Left colon (tissue), 2 donors: ENCODE results near the gene SEMA6A. TPM values are rescaled to one million over a fixed set of nuclear protein-coding genes. Genes with fewer than 3 reads are reported as not detected.

Source experiments
- ATAC-seq: fragments of 200-7000 bp; cut with Tn5 transposase; one replicate; pipeline ENCODE4 v1.9.1; 2020; ENCODE audit warnings: mild to moderate bottlenecking, moderate library complexity
- DNase-seq, 2 donors: peaks; one replicate each; pipeline ENCODE4 v3.0.0-alpha.2; 2020
- intact Hi-C, 2 donors: fragments of 100-400 bp; cut with DNase I in 1 of 2; cut with micrococcal nuclease in 1 of 2; formaldehyde crosslinking; loops; one replicate each; pipeline versions ENCODE4 v1.11.2 to v1.14.0; 2022; cut with DNase I, micrococcal nuclease
- total RNA-seq, 2 donors: library from RNA; stranded (reverse); fragmentation: NEBNext Ultra II Directional; extraction: Animal tissue kit (Norgen Biotek cat#: 25700); gene quantifications; one replicate each; pipeline ENCODE4 v1.2.1, GENCODE V29; 2021
- donor health status: DM: no; HTN: no; CAD: no.
- donor health status: DM: yes; HTN: yes; CAD: no.

Gene SEMA6A
- total RNA-seq, 2 donors from 2014 or later, result 100 to 103 TPM

DNA sequence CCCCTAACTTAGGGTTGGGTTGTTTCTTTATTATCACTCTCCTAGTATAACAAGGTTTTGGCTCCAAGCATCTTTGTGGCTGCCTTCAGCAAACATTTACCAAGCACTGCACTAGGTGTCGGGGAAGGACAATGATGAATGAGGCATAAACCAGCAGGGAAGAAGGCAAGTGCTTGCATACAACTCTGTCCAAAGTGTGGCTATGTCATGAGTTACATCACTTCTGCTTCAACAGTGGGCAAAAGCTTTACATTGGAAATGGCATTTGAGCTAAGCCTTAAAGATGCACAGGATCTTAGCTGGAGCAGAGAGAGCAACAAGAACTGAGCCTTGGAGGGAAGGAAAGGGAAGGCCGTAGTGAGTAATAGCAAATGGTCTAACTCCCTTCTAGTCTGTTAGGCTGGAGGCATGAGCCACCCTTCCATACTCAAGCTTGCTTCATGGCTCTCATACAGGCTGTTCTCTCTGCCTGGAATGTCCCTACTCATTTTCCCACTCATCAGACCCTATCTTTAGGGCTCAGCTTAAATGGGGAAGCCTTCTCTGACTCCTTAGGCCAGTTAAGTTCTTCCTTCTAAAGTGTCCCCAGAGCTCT, 121.8 kb downstream of the SEMA6A start:
- ATAC-seq (peak; percentile 38), DNase-seq (no peak)
- intact Hi-C loops, result no loop called here

DNA sequence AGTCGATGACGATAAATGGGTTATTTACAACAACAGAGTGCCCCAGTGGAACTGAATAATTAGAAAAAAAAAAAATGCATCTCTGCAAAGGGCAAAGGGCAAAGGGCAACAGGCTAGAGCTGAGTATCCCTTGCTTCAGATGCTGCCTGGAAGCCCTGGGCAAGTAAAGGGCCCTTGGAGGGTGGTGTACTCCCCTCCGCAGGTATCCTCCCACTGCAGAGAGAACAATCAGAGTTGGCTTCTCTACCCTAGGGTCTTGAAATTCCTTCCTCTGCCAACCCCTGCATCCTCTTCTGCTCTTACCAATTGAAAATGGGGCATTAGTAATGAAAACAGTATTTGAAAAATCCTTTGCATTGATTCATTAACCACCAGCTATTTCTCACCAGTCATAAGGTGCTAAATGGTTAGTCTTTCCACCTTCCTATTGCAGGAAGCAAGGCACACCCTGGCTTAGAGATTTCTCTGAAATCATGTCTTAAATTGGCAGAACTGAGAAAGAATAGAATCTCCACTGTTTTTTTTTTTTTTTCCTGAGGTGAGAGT, 122.6 kb downstream of the SEMA6A start:
- intact Hi-C loops, result no loop called here
- DNase-seq (no peak), ATAC-seq (no peak)

- DNase-seq, result no peak
- intact Hi-C loops, result no loop called here
- ATAC-seq, result no peak
Observed at GRCh38 chr5:116451066-116451465, 123.6 kb downstream of the SEMA6A start.

DNA sequence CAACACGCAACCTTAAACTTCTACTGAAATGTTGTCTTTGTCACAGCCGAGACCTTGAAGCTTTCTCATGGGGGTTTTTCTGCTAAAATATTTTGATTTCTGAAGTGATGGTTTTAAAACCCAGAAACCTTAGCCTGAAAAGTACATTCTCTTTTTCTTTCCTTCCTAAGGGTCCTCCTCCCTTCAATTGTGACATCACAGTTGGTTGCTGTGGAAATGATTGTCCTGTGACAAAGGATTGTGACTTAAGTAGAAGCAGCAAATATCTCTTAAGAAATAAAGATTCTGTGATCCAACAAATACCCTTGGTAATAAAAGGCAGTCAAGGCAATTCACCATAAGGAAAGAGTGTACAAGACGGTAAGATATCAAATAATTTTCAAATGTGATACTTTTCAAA, 125.2 kb downstream of the SEMA6A start:
- no peak for ATAC-seq
- intact Hi-C loops, result no loop called here
- DNase-seq, result no peak

DNA sequence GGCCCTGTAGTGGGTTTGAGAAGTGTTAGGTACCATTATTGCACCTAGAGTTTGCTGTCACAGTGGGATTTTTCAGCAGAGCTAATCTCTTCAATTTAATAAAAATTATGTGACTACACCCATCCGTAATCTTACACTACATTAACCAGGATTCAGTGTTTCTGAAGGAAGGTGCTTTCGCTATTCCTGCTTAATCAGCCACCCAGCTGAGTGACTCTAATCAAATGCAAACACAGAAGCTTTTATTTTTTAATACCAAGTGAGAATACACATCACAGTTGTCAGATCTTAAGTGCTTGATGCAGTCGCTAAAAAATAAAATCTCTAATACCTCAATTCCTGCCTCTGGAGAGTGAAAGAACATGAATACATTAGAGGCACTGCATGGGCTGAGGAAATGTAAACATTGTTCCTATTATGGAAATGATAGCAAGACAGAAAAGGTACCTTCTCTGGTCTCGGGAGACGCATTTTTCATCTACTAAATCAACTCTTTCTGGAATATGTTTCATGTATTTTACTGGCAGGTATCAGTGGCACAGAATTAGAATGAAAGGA, 125.7 kb downstream of the SEMA6A start:
- intact Hi-C loops, result no loop called here
- DNase-seq, result no peak
- no peak for ATAC-seq

DNA sequence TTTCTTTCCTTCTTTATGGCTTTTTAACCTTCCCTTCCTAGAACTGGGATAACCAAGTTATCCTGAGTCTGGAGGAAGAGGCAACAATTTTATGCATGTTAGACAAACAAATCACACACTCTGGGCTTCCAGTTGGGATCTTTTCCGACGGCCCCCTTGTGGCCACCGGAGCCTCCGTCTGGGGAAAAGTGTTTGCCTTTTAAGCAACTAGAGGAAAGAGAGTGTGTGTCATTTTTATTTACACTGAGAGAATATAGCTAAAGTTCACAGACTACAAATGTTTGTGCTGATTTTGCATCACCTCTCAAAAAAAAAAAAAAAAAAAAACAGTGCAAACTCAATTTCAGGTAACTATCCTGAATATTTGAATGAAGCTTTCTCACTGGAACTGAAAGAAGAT, 126.2 kb downstream of the SEMA6A start:
- DNase-seq (no peak), ATAC-seq (no peak)
- intact Hi-C loops, result no loop called here

- no peak for ATAC-seq
- intact Hi-C loops, result no loop called here
- DNase-seq, result no peak
Observed at GRCh38 chr5:116446356-116447005, 128.1 kb downstream of the SEMA6A start.

GRCh38 chr5:116445311-116445710, 129.3 kb downstream of the SEMA6A start:
- ATAC-seq (no peak), DNase-seq (no peak)
- intact Hi-C loops, result no loop called here

DNA sequence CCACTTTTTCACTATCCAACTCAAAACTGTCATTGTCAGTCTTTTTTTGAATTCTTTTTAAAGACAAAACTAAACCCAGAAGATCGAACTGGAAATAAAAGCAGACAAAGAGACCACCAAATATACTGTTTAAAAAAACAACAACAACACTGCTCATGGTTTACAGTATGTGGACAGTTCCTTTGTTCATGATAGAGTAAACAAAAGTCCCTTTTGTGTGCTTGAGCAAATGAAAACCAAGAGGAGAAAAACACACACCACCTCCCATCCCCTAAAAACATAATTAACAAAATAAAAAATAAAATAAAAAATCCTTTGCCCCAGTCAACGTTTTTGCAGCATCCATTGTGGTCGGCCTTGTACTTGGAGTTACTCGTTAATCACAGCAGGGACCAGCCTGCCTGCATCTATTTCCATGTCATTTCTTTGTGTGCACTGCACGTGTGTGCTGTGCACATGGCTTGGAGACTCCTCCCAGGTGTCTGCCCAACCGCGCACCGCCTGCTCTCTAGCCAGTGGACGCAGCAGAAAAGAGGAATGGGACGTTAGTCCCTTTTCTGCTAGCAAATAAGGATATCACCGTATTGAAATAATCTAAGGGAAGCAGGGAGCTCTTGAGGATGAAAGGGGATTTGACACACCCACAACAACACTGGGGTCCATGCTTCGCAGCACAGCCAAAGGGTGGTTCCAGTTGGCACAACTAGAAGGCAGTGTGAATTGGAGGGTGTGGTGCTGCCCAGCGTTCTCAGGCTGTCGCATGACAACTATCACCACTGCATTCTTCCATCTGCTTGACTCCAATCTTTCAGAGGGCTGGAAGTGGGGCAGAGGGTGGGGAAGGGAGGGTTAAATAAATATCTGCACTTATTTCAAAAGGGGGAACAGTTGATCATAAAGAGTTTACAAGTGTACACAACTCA, 130.0 kb downstream of the SEMA6A start:
- DNase-seq, result no peak
- intact Hi-C loops, result no loop called here
- ATAC-seq, result peak; percentile 36

- DNase-seq (no peak), ATAC-seq (no peak)
- intact Hi-C loops, result no loop called here
Observed at GRCh38 chr5:116442931-116443551, 131.6 kb downstream of the SEMA6A start.

- ATAC-seq, result peak; percentile 55
Observed at GRCh38 chr5:116442095-116442534, 132.5 kb downstream of the SEMA6A start.

DNA sequence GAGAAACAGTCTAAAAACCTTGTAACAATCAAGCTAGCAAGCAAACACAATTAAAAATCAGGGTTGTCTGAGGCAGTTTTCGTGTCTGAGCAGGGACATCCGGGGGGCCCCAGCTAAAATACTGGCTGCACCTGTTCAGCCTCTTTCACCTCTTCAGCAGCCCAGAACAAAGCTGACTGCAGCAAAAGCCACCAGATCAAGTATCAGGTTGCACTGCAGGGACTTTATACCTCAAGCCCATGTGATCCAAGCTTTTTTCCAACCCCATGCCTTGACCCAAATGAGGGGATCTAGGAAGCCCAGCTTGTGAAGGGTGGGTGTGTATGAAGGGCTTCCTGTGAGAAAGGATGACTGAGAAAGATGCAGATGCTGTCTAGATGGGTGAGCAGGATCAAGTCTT, 133.4 kb downstream of the SEMA6A start:
- DNase-seq (no peak), ATAC-seq (peak; percentile 12)
- intact Hi-C loops, result no loop called here

More at GRCh38 chr5:116442095-116442534, 132.5 kb downstream of the SEMA6A start:
- intact Hi-C loops, result no loop called here
- peak in 1 of 2 donors; percentile 37 for DNase-seq

GRCh38 chr5:116440457-116441001, 134.1 kb downstream of the SEMA6A start:
- ATAC-seq, result no peak
- intact Hi-C loops, result no loop called here
- no peak for DNase-seq

- DNase-seq, result no peak
- ATAC-seq, result no peak
- intact Hi-C loops, result no loop called here
Observed at GRCh38 chr5:116439905-116440304, 134.7 kb downstream of the SEMA6A start.

DNA sequence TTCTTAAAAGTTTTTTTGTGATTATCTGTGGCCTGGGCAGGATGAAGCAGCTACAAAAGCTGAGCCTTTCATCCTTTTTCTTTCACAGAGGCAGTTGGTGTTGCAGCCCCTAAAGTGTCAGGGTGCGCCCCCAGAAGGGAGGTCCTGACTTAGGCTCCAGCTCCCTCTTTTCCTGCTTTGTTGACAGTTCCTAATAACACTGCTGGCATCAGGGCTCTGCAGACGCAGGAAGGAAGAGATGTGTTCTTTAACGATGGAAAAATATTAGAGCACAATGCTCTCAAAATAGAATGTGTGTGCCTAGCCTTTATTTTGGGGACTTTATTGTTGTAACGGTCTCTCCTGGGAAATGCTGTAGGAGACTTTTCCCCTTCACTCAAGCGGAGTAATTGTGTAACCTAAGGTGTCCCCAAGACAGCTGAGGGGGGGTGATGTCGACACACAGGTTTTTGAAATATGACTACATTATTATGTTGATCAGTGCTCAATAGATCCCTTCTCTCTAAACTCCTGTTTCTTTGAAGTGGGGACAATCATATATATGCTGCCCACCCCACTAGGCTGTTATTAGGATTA, 135.6 kb downstream of the SEMA6A start:
- intact Hi-C loops, result no loop called here
- no peak for ATAC-seq

DNA sequence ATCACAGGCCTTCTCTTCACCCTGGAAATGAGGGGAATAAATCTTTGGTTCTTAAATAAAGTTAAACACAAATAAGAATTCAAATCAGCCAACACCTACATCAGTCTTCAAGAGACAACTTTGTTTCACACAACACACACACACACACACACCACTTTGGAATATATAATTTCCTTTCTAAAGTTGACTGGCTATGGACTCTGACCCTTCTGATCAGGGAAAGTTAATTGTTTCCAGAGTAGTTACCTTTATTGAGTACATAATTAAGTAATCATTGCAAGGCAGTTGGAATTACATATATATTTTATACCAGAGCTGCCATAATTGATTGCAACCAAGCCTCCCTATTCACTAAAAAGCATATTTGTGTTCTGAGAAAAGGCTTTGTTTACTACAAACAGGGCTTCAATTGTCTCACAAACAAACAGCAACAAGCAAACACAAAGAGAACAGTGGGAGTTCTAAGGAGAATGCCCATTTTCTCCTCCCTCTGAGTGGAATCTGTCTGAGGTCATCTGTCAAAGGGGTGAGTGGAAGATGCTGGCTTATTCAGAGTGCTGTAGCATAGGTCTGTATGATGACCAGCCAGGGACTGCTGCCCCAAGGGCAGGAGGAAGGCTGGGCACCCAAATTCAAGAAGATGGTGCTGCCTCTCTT, 136.6 kb downstream of the SEMA6A start:
- no peak for DNase-seq
- peak; percentile 71 for ATAC-seq
- intact Hi-C loops, result no loop called here

More for the DNA sequence above, 135.6 kb downstream of the SEMA6A start:
- no peak for DNase-seq

DNA sequence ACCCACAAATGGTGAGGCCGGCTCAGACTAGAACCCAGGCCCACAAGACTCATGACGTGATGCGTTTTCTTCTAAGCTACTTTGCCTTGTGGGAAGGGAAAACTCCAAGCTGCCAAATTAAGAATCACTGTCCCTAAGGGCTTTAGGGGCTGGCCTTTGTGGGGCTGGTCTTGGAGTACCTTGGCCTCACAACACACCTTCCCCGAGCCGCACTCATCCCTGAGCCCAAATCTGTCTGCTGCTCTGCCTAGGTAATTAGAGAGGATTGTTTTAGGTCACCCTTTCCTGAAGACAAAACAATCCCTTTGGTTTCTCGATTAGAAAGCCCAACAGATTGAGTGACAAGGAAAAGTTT, 137.3 kb downstream of the SEMA6A start:
- ATAC-seq, result no peak
- intact Hi-C loops, result no loop called here

More for the DNA sequence above, 137.3 kb downstream of the SEMA6A start:
- no peak for DNase-seq
